Activated CD4-positive, alpha-beta T cell treated with anti-CD3 and anti-CD28 coated beads, Interleukin-2, amount 50 U/mL, for 4 hours (primary cell): ENCODE results near the gene C7.

Experiments
- DNase-seq, 2 experiments: peaks; one replicate each; pipeline ENCODE4 v3.0.0-alpha.2; 2020

Gene C7

DNA sequence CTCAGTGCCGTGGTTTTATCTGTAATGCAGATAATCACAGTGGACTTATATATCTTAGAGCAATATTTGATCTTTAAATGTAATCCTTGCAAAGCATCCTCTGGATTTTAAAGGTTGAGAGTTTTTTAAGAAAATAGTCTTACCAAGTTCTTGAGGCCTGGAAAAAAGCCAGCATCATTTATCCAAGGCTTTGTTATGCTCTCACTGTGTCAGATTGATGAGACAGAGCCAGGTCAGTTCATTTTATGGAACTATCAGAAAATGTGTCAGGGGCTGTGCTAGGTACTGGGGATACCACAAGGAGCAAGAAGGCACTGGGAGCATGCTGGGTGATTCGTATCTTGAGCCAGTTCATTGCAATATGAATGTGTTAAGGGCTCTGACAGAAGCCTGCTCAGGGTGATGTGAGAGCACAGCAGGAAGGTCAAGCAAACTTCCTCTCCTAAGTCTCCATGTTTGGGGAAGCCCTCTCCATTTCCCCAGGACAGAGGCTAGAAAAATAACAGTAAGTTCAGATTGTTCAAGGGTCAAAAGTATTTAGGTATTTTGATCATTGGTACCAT is 19.7 kb downstream of the C7 start:
- no peak for DNase-seq

DNA sequence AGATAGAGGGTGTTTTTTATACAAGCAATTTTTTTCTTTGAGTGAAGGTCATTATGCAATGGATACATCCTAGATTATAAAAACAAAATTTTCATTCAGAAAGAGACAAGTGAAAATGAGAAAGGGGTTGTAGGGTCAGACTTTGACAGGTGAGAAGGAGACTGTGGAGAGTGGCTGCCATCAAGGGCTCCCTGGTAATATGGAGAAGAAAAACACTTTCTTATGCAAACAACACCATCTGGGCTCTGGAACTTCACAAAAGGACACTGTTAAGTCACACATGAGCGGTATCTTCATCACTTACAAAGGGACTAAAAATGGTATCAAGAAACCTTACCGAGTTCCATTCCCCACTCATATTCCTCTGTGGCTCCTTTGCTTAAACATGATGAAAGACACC is 23.5 kb downstream of the C7 start:
- DNase-seq, result no peak

GRCh38 chr5:40937075-40937474 is 27.8 kb downstream of the C7 start:
- DNase-seq, result no peak

GRCh38 chr5:40939753-40940152 is 30.5 kb downstream of the C7 start:
- DNase-seq, result no peak

GRCh38 chr5:40945111-40945510 is 35.8 kb downstream of the C7 start:
- DNase-seq, result no peak

DNA sequence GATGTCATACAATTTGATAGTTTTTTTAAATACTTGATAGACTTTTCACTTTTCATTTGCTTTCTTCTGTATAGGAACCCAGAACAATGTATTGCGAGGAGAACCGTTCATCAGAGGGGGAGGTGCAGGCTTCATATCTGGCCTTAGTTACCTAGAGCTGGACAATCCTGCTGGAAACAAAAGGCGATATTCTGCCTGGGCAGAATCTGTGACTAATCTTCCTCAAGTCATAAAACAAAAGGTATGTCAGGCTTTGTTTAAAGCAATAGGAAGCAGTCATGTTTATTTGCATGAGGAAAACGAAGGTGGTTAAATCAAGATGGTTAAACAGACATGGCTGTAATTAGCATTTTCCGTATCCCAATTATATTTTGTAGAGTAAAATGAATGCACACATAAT is 46.0 kb downstream of the C7 start:
- no peak for DNase-seq

GRCh38 chr5:40957048-40957447 is 47.8 kb downstream of the C7 start:
- DNase-seq, result no peak

GRCh38 chr5:40958811-40959210 is 49.5 kb downstream of the C7 start:
- DNase-seq, result no peak

GRCh38 chr5:40960037-40960436 is 50.7 kb downstream of the C7 start:
- no peak for DNase-seq

DNA sequence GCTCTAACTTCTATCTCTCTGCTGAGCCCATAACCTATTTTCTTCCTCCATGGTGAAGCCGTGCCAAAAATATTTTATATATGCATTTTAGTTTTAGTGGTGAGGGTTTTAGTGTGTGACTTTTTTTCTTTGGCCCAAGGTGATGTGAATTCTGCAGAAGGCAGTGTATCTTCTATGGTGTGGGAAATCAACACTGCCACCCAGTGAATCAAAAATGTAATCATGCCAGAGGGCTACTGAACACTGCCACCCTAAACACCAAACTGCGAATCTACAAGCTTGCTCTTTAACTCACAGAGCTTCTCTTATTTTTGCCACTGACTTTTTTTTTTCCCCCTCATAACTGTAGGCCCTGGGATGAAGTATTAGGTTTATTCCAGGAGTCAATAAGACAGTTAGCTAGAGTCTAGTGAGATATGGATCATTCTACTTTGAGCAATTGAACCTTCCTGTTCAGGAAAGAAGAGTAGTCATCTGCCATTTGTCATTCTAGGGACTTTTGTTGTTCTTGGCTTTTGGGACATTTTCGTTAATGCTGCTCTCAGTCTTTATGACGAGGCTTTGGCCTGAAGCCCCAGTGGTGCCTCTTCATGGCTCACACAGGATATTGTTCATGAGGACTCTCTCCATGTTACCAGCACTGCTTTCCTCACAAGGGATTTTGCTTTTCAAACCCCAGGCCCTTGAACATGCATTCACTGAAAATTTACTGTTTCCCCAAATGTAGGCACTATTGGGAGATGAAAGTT is 53.1 kb downstream of the C7 start:
- DNase-seq, result no peak

GRCh38 chr5:40972434-40972833 is 63.1 kb downstream of the C7 start:
- DNase-seq, result no peak

- no peak for DNase-seq
Measured at GRCh38 chr5:40973364-40974004, 64.2 kb downstream of the C7 start.

DNA sequence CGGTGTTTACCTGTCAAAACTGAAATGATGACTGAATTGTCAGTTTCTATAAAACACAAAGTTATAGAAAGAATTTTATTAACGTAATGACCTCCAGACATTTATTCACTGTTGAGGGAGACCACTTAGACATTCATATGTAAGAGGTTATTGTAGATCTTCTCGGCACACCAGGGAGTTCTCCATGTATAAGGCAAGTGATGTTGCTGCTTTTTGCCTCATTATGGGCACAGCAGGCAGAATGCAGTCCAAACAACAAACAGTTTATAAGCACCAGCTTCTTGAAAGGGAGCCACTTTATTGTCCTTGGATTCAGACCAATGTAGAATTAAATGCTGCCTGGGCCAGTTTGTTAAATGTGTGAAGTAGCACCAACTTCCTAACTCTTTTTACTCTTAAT is 66.7 kb downstream of the C7 start:
- DNase-seq, result no peak

GRCh38 chr5:40976836-40977235 is 67.5 kb downstream of the C7 start:
- DNase-seq, result no peak

DNA sequence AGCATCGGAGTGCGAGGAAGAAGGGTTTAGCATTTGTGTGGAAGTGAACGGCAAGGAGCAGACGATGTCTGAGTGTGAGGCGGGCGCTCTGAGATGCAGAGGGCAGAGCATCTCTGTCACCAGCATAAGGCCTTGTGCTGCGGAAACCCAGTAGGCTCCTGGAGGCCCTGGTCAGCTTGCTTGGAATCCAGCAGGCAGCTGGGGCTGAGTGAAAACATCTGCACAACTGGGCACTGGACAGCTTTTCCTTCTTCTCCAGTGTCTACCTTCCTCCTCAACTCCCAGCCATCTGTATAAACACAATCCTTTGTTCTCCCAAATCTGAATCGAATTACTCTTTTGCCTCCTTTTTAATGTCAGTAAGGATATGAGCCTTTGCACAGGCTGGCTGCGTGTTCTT is 72.1 kb downstream of the C7 start:
- no peak for DNase-seq

- DNase-seq, result no peak
Measured at GRCh38 chr5:40983781-40984180, 74.5 kb downstream of the C7 start.

DNA sequence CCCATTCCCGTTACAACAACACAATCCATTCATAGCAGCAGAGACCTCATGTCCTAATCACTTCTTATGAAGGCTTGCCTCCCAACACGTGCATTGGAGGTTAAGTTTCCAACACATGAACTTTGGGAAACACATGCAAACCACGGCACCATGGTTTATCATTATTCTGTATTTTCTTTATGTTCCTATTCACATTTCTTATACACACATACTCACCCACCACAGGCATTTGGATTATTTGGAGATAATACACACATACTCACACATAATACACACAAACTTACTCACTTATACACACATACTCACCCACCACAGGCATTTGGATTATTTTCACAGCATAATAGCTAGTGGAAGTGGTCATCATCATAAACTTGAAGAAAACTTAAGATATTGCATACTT is 75.6 kb downstream of the C7 start:
- no peak for DNase-seq

DNA sequence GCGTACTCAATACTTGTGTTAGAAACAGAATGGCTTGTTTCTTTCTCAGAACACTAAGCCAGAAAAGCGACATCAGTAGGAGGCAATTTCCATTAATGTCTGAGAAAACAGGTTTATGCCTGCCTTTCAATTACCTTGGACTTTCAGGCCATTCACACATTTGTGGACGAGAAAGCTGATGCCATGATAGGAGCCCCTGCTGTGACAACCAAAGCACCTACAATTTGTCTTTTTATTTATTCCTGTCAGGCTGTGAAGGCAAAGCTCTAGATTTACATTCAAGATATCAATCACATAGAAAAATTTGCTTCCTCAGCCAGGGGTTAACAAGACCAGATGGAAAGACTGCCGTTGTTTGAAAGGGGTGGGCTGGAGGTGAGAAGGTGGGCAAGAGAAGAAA is 76.2 kb downstream of the C7 start:
- DNase-seq, result no peak

GRCh38 chr5:40986666-40987065 is 77.4 kb downstream of the C7 start:
- DNase-seq, result no peak

DNA sequence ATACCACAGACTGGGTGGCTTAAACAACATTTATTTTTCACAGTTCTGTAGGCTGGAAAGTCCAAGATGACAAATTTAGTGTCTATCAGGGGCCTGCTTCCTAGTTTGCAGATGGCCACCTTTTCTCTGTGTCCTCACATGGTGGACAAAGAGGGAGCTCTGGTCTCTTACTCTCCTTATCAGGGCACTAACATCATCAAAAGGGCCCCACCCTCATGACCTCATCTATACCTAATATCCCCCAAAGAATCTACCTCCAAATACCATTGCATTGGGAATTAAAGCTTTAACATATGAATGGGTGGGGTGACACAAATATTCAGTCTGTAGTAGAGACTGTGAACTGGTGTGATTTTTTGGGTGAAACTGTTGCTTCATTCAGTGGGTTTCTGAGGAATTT is 78.1 kb downstream of the C7 start:
- no peak for DNase-seq

- no peak for DNase-seq
Measured at GRCh38 chr5:40988746-40989510, 79.6 kb downstream of the C7 start.

GRCh38 chr5:40991168-40991980 is 82.1 kb downstream of the C7 start:
- no peak for DNase-seq

- no peak for DNase-seq
Measured at GRCh38 chr5:40991981-40992559, 82.8 kb downstream of the C7 start.
